ENCODE results near the gene GOLGA6L9. TPM values are rescaled to one million over a fixed set of nuclear protein-coding genes. Genes with fewer than 3 reads are reported as not detected.
"Not testable (repeated sequence)": the region's sequence is repeated elsewhere in the genome, so short reads cannot be mapped to it uniquely, and the experiment has no call there.

Gene GOLGA6L9
- 1 to 10 TPM; 1.7 to 1.8 TPM for total RNA-seq

DNA sequence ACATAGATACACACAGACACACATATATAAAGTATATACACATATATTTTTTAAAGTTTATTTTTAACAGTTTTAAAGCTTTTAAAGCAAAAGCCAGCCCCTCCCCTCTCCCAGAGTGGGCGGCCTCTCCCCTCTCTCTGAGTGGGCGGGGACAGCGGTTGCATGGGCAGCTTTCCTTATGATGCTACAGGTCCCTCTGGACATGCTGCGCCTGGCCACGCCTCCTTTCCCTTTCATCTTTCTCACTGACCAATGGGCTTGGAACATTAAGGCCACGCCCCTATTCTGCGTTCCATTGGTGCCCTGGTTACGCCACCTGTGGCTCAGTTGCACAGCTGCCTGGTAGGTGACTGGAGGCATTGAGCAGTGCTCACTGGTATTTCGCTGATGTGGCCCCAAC lies at the start of gene GOLGA6L9:
Gene GOLGA6L9, plus strand, starts transcription at position 124 of the 400 bp plus-strand sequence. Its CDS starts 264 bp downstream, at position 388.
- POLR2A ChIA-PET, CTCF ChIA-PET: not testable (repeated sequence)

GRCh38 chr15:82381330-82381955 lies 48.2 kb upstream of the GOLGA6L9 start:
- POLR2A ChIA-PET, CTCF ChIA-PET: not testable (repeated sequence)

DNA sequence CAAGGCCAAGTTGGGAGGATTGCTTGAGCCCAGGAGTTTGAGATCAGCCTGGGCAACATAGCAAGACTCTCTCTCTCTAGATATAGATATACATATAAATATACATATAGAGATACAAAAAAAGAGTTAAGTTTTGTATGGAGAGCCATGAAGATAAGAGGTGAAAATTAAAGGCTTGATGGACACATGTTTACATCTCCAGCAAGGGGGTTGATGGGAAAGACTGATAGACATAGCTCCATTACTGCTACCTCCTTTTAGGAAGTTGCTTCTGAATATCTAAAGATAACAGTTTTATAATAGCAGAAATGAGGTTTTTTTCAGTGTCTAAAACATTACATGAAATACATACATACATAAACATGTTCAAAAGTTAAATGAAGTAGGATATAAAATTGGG lies 42.4 kb upstream of the GOLGA6L9 start:
- CTCF ChIA-PET, POLR2A ChIA-PET: not testable (repeated sequence)

DNA sequence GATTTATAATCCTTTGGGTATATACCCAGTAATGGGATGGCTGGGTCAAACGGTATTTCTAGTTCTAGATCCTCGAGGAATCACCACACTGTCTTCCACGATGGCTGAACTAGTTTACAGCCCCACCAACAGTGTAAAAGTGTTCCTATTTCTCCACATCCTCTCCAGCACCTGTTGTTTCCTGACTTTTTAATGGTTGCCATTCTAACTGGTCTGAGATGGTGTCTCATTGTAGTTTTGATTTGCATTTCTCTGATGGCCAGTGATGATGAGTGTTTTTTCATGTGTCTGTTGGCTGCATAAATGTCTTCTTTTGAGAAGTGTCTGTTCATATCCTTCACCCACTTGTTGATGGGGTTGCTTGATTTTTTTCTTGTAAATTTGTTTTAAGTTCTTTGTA lies 39.5 kb upstream of the GOLGA6L9 start:
- CTCF ChIA-PET, POLR2A ChIA-PET: not testable (repeated sequence)

DNA sequence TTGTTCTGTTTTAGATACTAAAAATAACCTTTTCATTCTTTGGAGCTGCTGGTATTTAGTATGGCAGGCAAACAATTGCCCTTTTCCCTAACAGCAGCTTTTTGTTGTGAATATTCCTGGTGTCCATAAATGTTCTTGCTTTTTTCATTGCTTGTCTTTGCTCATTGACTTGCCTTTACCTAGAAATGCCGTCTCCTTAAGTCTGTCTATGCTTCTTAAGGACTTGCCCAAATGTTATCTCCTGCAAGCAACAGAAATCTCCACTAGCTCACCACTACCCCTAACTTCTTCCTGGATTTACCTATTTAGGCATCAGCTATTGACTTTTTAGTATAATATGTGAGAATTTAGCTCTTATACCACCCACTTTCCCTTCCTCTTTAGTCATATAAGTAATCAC lies 37.5 kb upstream of the GOLGA6L9 start:
- CTCF ChIA-PET: interaction anchor here (0.6 kb wide), 1 partner anchor 9 kb away, joined by 3 read pairs; no protein-coding TSS in a partner anchor
- POLR2A ChIA-PET: not testable (repeated sequence)

DNA sequence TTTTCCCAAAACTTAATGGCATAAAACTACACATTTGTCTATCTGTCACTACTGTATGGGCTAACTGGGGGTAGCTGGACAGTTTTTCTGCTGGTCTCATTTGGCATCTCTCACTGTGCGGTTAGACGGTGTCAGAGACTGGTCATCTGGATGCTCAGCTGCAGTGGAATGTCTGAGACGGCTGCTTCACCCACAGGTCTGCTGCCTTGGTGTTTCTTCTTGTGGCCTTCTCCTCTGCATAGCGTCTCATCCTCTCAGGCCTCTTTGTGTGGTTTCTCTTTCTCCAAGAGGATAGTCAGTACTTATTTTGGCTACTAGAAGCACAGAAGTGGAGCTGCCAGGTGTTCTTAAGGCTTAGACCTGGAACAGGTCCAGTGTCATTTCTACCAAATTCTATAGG lies 35.9 kb upstream of the GOLGA6L9 start:
- CTCF ChIA-PET: no interaction called here
- POLR2A ChIA-PET: no interaction called here

GRCh38 chr15:82395788-82396187 lies 33.8 kb upstream of the GOLGA6L9 start:
- CTCF ChIA-PET, POLR2A ChIA-PET: not testable (repeated sequence)

DNA sequence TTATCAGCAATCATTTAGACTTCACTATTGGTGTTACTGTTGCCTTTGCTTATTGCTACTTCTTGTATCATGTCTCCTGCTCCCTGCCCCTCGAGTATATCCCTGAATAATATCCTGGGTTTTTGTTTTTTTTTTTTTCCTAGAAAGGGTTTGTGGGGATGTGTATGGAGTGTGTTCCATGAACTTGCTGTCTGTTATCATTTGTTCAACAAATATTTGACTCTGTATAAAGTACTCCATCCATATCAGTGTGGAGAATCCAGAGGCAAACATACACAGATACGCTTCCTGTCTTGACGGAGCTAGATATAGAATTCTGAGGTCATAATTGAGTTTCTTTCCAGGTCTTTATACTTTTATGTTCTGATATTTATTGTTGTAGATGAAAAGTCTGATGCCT lies 31.8 kb upstream of the GOLGA6L9 start:
- CTCF ChIA-PET: no interaction called here
- POLR2A ChIA-PET: no interaction called here

DNA sequence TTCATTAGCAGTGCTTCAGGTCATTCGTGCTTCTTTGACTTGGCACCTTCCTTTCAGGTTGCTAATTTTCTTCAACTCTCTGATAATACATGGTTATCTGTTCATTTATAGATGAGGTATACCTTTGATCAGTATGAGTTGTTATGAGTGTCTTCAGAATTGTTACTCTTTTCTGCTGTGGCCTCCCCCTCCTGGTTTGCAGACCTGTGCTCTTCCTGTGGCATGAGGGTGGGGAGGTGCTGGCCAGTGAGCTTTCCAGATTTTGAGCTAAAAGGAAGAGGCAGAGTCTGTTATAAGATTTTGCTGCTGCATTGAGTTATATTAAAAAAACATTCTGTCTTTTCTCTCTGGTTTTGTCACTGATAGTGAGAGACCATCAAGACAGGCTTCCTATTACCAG lies 30.8 kb upstream of the GOLGA6L9 start:
- ChIA-PET POLR2A (no interaction called here), CTCF (no interaction called here)

DNA sequence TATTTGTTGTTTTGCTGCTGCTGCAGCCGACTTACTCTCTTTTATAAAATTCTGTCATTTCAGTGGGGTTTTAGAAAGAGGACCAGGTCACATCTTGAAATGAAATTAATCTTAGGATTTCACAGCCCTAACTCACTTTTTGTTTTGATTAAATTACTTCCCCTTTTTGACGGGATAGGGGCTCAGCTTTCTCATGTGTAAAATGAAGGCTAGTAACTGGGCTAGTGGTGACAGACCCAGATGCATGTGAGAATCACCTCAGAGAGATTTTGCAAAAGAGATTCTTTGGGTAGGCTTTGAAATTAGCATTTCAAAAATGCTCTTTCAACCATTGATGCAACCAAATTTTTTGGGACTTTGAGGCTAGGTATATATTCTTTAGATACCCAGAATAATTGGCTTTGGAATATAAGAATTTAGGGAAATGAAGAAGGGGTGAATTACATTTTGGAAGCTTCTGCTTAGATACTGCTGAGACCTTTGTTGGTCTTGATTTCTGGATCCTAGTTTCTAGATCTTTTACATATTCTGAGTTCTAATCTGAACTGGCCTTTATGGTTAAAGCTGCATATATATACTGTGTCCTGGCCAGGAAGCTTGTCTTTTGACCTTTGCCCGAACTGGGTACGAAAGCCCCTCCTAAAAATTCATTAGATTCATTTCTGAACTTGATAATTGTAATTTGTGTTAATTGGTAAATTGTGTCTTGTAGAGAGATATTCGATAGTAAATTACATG lies 30.1 kb upstream of the GOLGA6L9 start:
- POLR2A ChIA-PET, CTCF ChIA-PET: not testable (repeated sequence)

DNA sequence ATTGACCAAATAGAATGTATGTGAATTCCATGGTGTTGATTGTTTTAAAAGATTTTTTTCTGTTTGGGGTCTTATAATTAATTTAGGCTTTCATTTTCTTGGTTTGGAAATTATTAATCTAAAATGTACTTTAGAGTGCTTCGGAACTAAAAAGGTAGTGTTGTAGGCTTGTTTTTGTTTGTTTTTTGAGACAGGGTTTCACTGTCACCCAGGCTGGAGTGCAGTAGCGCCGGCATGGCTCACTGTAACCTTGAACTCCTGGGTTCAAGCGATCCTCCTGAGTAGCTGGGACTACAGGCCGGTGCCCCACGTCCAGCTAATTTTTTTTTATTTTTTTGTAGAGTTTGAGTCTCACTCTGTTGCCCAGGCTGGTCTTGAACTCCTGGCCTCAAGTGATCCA lies 27.7 kb upstream of the GOLGA6L9 start:
- CTCF ChIA-PET, POLR2A ChIA-PET: not testable (repeated sequence)

DNA sequence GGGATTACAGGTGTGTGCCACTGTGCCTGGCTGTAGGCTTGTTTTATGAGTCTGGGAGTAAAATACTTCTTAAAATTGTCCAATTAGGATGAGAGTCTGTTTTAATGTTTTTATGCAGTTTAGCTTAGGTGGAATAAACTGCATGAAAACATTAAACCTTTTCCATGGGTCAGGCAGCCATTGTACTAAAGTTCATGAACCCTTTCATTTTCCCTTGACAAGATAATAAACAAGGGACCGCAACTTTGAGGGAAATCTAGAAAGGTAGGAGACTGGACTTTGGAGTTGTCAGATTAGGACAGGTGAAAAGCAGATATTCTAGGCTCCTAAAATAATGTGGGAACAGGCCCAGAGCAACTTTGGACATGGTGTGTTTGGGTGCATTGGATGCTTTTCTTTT lies 27.3 kb upstream of the GOLGA6L9 start:
- POLR2A ChIA-PET, CTCF ChIA-PET: not testable (repeated sequence)

GRCh38 chr15:82406211-82406610 lies 23.4 kb upstream of the GOLGA6L9 start:
- CTCF ChIA-PET, POLR2A ChIA-PET: not testable (repeated sequence)

DNA sequence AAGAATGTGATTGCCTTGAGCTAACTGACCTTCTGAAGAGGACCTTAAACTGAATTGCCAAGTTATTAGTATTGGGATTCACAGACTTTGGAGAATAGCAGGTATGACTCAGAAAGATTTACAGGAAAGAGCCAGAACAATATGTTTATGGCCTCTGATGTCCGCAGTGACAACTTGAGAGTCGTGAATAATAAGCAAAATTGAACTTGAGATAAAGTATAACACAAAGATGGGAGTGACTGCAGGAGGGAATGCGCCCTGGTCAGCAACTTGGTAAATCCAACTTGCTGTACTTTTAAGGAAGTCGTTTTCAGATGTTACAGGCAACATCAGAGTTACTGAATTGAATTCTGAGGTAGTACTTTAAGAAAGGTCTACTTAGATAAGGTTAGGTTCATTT lies 19.3 kb upstream of the GOLGA6L9 start:
- POLR2A ChIA-PET, CTCF ChIA-PET: not testable (repeated sequence)

DNA sequence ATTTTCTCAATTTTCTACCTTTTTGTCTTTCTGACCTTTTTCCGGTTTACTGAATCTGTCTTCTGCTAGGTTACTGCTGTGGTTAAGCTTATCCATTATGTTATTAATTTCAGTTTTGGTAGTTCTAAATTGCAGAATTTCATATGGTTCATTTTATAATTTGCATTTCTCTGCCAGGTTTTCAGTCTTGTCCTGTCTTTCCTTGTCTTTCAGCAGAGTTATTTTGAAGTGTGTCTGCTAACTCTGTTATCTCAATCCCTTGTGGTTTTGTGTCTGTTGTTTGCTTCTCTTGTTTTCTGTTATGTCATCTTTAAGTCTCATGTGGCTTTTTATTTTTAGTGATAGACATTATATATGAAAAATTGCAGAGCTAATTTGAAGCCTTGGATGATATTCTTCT lies 18.0 kb upstream of the GOLGA6L9 start:
- CTCF ChIA-PET, POLR2A ChIA-PET: not testable (repeated sequence)

DNA sequence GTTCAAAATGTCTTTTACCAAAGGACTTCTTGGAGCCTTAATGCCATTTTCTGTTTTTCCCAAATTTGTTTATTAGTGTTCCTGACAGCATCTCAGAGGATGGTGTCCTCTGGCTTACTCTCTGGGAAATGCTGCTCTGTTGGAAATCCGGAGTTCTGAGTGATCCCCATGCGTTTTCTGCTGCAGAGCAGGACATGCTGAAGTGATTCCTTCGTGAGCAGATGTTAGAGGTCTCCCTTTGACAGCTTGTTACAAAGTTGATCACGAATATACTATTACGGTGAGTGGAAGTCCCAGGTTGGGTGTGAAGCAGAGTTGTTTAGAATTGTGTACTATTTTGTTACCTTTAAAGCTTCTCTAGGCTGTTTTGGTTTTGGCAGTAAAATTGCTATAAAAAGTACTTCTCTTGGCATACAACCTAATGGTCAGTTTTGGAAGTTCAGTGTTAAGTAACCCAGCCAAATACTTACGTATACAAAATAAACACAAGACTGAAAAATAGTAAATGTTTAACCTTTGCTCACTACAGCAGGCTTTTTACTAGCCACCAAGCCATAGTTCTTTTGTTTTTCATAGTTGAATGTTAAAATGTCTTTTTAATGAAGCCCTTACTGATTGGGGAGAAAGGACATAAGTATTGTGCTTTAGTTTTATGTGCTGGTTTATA lies 15.0 kb upstream of the GOLGA6L9 start:
- POLR2A ChIA-PET, CTCF ChIA-PET: not testable (repeated sequence)

GRCh38 chr15:82420516-82420915 lies 9.1 kb upstream of the GOLGA6L9 start:
- POLR2A ChIA-PET, CTCF ChIA-PET: not testable (repeated sequence)

DNA sequence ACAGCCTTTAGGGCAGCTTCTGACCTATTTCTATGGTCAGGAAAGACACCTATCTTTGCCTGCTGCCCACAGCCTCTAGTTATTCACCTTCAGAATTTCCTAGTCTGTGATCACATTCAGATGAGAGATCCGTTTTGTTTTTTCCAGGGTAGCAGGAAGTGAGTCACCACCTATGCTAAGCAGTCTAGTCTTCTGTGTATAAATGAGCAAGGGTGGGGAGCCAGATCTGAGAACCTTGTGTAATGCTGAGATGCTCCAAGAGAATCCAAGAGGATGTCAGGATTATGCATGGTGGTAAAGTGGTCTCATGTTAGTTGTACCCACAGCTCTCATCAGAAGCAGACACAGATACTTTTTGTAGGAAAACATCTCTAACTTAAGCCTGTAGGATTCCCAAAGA lies 8.7 kb upstream of the GOLGA6L9 start:
- CTCF ChIA-PET, POLR2A ChIA-PET: not testable (repeated sequence)

DNA sequence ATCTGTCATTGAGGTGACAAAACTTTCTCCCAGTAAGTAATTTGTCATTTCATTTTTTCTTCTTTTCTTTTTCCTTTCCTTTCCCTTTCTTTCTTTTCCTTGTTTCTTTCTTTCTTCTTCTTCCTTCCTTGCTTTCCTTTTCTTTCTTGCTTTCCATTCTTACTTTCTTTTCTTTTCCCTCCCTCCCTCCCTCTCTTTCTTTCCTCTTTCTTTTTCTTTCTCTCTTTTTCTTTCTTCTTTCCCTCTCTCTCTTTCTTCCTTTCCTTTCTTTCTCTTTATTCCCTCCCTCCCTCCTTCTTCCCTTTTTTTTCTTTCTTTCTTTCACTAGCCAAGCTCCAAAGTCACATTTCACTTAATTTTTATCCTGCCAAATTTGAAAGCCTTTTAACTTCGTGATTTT lies 2.5 kb upstream of the GOLGA6L9 start:
- POLR2A ChIA-PET, CTCF ChIA-PET: not testable (repeated sequence)

DNA sequence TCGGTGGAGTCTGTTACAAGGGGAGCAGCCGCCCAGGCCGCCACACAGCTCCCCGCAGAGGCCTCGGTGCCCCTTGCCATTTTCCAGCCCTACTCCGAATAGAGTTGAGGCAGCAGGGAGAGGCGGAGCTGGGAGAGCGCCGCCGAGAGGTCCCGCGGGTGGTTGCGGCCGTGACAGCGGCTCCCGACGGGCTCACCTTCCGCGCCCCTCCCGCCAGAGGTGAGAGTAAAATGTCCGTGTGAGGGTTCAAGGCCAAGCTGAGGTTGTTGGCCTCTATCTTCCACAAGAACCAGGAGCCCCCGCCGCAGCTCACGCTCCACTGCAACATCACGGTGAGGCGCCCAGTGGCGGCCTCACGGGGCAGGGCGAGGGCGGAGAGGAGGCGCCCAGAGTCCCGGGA lies 15.8 kb downstream of the GOLGA6L9 start:
- POLR2A ChIA-PET, CTCF ChIA-PET: not testable (repeated sequence)

- POLR2A ChIA-PET, CTCF ChIA-PET: not testable (repeated sequence)
Measured at GRCh38 chr15:82457336-82457735, 27.7 kb downstream of the GOLGA6L9 start.

DNA sequence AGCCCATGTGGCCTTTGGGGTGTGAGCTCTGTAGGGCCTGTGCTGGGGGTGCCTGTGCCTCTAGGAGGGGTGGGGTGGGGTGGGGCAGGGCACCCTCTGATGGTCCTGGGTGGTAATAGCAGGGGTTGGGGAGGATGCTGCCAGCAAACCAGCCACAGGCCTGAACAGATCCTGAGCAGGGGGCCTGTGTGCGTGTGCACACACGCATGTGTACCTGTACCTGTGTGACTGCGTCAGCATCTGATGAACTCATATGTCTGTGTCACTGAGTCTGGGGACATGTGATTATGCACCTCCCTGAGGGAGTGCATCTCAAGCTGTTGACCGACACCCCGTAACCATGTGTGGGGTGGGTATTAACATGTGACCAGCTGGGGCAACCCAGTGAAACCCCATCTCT lies 36.0 kb downstream of the GOLGA6L9 start:
- CTCF ChIA-PET, POLR2A ChIA-PET: not testable (repeated sequence)
